ENCODE measurements around the gene CFAP92. TPM values are rescaled to one million over a fixed set of nuclear protein-coding genes. Genes with fewer than 3 reads are reported as not detected.

Gene CFAP92
- total RNA-seq, 1 donor from 2014 or later = 0.30 TPM

DNA sequence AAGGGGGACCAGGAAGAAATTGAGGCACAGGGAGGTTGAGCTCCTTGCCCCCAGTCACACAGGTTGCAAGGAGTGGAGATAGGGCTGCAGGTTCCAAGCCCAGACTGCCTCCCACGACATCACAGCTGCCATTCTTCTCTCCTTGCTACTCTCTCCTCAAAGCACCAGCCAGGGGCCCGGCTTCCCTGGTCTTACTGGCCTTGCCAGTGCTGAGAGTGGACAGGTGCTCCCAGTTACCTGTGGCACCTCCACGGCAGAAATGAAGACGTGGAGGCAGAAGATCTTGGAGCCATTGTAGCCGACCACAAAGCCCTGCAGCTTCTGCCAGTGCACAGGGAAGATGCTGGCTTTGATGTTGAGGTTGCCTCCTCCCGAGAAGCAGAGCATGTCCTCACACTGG, 132.4 kb downstream of the CFAP92 start:
- no peak for DNase-seq

Small RNAs within 50 kb of the gene (small RNA-seq; reads per million reads assigned to genes)
- not detected for gene AC112484.4 (ENCODE audit: low replicate concordance)

Other genes starting within 250 kb of the CFAP92 start
- gene ACAD9, start 114.5 kb downstream of the CFAP92 start, total RNA-seq = 52.1 TPM
- gene EFCC1, start 7.2 kb upstream of the CFAP92 start, total RNA-seq = 0.79 TPM
- gene GP9, start 66.7 kb upstream of the CFAP92 start, total RNA-seq = 0.49 TPM
- 3.9 TPM for gene RAB43, start 127.7 kb upstream of the CFAP92 start, total RNA-seq
- gene ISY1, start 167.0 kb upstream of the CFAP92 start, total RNA-seq = 19.5 TPM
- 254 TPM for gene CNBP, start 189.8 kb upstream of the CFAP92 start, total RNA-seq

Measured in skin of body (tissue), 3 donors.